ENCODE data around the gene FAAP20.

DNA sequence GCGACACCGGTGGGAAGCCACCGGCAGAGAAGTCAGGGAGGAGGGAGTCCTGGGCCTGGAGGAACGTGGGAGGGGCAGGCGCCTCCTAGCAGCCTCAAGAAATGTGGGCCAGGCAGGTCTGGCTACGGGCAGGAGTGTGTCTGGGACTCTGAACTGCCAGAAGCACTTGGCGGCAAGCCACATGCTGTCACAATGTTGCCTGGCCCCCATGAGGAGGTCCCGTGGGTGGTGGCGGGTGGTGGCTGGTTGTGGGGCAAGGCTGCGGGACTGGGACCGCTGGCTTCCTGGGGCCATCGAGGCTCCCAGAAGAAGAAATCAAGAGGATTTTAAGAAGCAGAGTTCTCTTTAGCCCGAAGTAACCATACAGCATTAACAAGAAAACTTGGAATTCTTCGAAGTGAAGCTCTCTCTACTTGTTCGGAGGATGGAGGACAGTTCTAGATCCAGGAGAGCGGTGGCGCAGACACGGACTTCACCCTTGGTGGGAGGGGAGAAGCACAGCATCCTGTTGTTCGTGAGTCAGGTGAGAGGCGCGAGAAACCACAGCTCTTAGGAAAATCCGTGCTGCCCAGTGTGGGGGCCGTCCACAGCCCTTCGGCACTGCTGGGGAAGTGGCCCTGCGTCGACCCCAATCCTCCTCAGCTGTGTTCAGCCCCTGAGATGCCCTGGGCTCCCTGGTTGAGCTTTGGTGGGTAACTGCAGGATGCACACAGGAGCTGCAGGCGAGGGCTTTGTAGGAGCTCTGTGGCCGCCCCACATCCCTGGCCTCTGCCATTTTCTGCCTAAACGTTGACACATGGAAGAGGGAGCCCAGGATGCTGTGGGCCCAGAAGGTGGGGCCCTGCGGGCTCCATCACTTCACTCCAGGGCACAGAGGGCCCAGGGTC, 45.9 kb upstream of the FAAP20 start:
- TF ChIP-seq PRDM15 (CRISPR knock-in tag; IDR thresholded peaks at IDR 0.05) (no peak), ZNF416 (CRISPR knock-in tag; IDR thresholded peaks at IDR 0.05) (no peak), CTCF (IDR thresholded peaks at IDR 0.05) (no peak), GABPB1 (CRISPR knock-in tag; IDR thresholded peaks at IDR 0.05) (no peak), ZNF138 (CRISPR knock-in tag; conservative IDR thresholded peaks at IDR 0.05) (no peak), AFF4 (CRISPR knock-in tag; IDR thresholded peaks at IDR 0.05; ENCODE audit: borderline replicate concordance) (no peak), ZNF263 (CRISPR knock-in tag; IDR thresholded peaks at IDR 0.05; ENCODE audit: low read depth) (no peak), FOXJ3 (CRISPR knock-in tag; IDR thresholded peaks at IDR 0.05; ENCODE audit: borderline replicate concordance) (no peak), ZNF317 (CRISPR knock-in tag; IDR thresholded peaks at IDR 0.05; ENCODE audit: borderline replicate concordance, low read depth) (no peak)
- TF ChIP-seq, protein P1, sequence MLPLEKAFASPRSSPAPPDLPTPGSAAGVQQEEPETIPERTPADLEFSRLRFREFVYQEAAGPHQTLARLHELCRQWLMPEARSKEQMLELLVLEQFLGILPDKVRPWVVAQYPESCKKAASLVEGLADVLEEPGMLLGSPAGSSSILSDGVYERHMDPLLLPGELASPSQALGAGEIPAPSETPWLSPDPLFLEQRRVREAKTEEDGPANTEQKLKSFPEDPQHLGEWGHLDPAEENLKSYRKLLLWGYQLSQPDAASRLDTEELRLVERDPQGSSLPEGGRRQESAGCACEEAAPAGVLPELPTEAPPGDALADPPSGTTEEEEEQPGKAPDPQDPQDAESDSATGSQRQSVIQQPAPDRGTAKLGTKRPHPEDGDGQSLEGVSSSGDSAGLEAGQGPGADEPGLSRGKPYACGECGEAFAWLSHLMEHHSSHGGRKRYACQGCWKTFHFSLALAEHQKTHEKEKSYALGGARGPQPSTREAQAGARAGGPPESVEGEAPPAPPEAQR (CRISPR knock-in tag; IDR thresholded peaks at IDR 0.05): no peak
- TF ChIP-seq, protein P2, sequence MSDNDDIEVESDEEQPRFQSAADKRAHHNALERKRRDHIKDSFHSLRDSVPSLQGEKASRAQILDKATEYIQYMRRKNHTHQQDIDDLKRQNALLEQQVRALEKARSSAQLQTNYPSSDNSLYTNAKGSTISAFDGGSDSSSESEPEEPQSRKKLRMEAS (CRISPR knock-in tag; IDR thresholded peaks at IDR 0.05): no peak
- TF ChIP-seq, protein P3, sequence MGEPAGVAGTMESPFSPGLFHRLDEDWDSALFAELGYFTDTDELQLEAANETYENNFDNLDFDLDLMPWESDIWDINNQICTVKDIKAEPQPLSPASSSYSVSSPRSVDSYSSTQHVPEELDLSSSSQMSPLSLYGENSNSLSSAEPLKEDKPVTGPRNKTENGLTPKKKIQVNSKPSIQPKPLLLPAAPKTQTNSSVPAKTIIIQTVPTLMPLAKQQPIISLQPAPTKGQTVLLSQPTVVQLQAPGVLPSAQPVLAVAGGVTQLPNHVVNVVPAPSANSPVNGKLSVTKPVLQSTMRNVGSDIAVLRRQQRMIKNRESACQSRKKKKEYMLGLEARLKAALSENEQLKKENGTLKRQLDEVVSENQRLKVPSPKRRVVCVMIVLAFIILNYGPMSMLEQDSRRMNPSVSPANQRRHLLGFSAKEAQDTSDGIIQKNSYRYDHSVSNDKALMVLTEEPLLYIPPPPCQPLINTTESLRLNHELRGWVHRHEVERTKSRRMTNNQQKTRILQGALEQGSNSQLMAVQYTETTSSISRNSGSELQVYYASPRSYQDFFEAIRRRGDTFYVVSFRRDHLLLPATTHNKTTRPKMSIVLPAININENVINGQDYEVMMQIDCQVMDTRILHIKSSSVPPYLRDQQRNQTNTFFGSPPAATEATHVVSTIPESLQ (CRISPR knock-in tag; IDR thresholded peaks at IDR 0.05): no peak
- TF ChIP-seq, protein P4, sequence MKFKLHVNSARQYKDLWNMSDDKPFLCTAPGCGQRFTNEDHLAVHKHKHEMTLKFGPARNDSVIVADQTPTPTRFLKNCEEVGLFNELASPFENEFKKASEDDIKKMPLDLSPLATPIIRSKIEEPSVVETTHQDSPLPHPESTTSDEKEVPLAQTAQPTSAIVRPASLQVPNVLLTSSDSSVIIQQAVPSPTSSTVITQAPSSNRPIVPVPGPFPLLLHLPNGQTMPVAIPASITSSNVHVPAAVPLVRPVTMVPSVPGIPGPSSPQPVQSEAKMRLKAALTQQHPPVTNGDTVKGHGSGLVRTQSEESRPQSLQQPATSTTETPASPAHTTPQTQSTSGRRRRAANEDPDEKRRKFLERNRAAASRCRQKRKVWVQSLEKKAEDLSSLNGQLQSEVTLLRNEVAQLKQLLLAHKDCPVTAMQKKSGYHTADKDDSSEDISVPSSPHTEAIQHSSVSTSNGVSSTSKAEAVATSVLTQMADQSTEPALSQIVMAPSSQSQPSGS (CRISPR knock-in tag; IDR thresholded peaks at IDR 0.05; ENCODE audit: borderline replicate concordance, low read depth): no peak

All from WTC11 (cell line).